Osteoblast (primary cell): ENCODE measurements around the gene LYPD1. TPM values are rescaled to one million over a fixed set of nuclear protein-coding genes. Genes with fewer than 3 reads are reported as not detected.

ENCODE experiments used
- DNase-seq: peaks from one replicate; pipeline ENCODE4 v3.0.0; 2011; ENCODE audit warnings: low spot score, mixed read lengths; ENCODE audit not compliant: insufficient read length; ENCODE audit errors: missing footprints
- H2AFZ ChIP-seq: 2 replicates; pipeline ENCODE4 v1.6.0; 2011; ENCODE audit warnings: mild to moderate bottlenecking, low read length
- H3K27ac ChIP-seq: 2 replicates; pipeline ENCODE4 v1.5.1; 2011; ENCODE audit warnings: mild to moderate bottlenecking, low read depth, low read length, moderate library complexity
- H3K27me3 ChIP-seq: 2 replicates; pipeline ENCODE4 v1.6.0; 2012; ENCODE audit warnings: mild to moderate bottlenecking, control low read depth, inconsistent platforms, low read length, moderate library complexity; ENCODE audit not compliant: insufficient read depth
- H3K36me3 ChIP-seq: 2 replicates; pipeline ENCODE4 v1.5.1; 2011; ENCODE audit warnings: mild to moderate bottlenecking, low read length, control low read depth, moderate library complexity; ENCODE audit not compliant: insufficient read depth
- H3K4me1 ChIP-seq: 2 replicates; pipeline ENCODE4 v1.5.1; 2011; ENCODE audit warnings: mild to moderate bottlenecking, low read length, control low read depth, moderate library complexity; ENCODE audit not compliant: insufficient read depth
- H3K4me2 ChIP-seq: 2 replicates; pipeline ENCODE4 v1.6.0; 2011; ENCODE audit warnings: mild to moderate bottlenecking, low read length; ENCODE audit not compliant: insufficient read depth
- H3K4me3 ChIP-seq: fragments of 200-600 bp; sonication (generic); 3 replicates; pipeline ENCODE4 v1.5.1; 2012; ENCODE audit warnings: mild to moderate bottlenecking, low read length, inconsistent platforms; ENCODE audit not compliant: insufficient read depth
- H3K79me2 ChIP-seq: 2 replicates; pipeline ENCODE4 v1.6.0; 2012; ENCODE audit warnings: mild to moderate bottlenecking, low read length, control low read depth, inconsistent platforms; ENCODE audit not compliant: insufficient read depth
- H3K9me3 ChIP-seq: 2 replicates; pipeline ENCODE4 v1.5.1; 2011; ENCODE audit warnings: low read depth, low read length, control low read depth
- H4K20me1 ChIP-seq: 2 replicates; pipeline ENCODE4 v1.6.0; 2012; ENCODE audit warnings: mild to moderate bottlenecking, low read length, control low read depth; ENCODE audit not compliant: insufficient read depth
- total RNA-seq: library from RNA; depleted of rRNA; stranded (reverse); fragments of >200 nt; gene quantifications from 2 replicates; pipeline ENCODE4 v1.2.3, GENCODE V29; 2012
- TF ChIP-seq, protein P1 (sequence below): IDR thresholded peaks from 2 replicates; pipeline ENCODE4 v1.5.1; 2011; ENCODE audit warnings: mild to moderate bottlenecking, low read depth, low read length, moderate library complexity; ENCODE audit errors: extremely low read depth

Gene LYPD1
- total RNA-seq, 1 donor = 2.5 TPM

DNA sequence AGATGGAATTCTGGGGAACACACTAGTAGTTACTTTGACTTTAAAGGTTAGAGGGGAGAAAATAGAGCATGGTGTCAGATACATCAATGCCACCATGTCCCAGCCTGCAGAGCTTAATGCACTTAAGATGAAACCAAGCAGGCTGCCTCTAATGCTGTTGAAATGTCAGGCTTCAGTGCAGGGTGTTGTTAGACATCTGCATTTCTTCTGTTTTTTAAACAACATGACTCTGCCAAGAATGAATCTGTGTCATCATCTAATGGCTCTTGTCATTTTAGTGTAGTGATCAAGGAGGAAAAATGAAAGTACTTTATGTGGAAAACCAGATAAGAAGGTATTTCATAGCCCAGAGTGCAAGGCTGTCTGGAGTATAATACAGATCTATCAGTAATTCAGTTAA lies 29.9 kb downstream of the LYPD1 start:
- TF ChIP-seq, protein P1, sequence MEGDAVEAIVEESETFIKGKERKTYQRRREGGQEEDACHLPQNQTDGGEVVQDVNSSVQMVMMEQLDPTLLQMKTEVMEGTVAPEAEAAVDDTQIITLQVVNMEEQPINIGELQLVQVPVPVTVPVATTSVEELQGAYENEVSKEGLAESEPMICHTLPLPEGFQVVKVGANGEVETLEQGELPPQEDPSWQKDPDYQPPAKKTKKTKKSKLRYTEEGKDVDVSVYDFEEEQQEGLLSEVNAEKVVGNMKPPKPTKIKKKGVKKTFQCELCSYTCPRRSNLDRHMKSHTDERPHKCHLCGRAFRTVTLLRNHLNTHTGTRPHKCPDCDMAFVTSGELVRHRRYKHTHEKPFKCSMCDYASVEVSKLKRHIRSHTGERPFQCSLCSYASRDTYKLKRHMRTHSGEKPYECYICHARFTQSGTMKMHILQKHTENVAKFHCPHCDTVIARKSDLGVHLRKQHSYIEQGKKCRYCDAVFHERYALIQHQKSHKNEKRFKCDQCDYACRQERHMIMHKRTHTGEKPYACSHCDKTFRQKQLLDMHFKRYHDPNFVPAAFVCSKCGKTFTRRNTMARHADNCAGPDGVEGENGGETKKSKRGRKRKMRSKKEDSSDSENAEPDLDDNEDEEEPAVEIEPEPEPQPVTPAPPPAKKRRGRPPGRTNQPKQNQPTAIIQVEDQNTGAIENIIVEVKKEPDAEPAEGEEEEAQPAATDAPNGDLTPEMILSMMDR = no peak
- H3K9me3 ChIP-seq = no peaks in the 10 kb centered on the region
- H3K27ac ChIP-seq = no peak overlapping the region
- DNase-seq = no peak
- H3K79me2 ChIP-seq = no peaks in the 10 kb centered on the region
- H3K4me2 ChIP-seq = no peak overlapping the region
- no peaks in the 10 kb centered on the region for H3K27me3 ChIP-seq
- no peaks in the 10 kb centered on the region for H4K20me1 ChIP-seq
- H3K36me3 ChIP-seq = no peaks in the 10 kb centered on the region
- H3K4me3 ChIP-seq = no peak overlapping the region
- no peak overlapping the region for H2AFZ ChIP-seq
- no peaks in the 10 kb centered on the region for H3K4me1 ChIP-seq

DNA sequence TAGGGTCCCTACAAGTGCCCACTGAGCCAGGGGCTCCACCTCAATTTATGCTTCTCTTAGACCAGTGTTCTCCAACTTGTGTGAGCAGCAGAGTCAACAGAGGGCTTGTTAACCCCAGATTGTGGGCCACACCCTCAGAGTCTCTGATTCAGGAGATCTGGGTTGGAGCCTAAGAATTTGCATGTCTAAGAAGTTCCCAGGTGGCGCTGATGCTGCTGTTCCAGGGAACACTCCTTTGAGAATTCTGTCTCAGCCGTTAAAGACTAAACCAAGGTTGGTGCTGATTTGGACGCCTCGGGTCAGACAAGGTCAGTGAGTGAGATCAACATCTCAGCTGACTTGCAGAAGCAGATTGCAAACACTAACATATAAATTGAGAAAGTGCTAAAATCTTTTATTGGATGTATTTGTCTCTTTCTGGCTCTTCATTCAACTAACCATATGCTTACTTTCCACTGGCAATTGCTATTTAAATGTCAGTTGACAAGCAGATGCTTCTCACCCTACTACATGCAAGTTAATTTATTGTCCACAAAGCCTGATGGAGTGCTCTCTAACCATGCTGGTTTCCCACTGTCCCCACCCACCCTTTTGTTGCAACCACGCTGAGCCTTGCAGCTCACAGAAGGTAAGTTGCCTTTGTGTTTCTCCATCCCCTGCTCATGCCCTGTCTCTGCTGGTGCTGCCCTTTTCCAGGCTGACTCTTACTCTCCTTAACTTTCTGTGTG lies 31.5 kb downstream of the LYPD1 start:
- DNase-seq = no peak
- TF ChIP-seq, protein P1 = no peak
- Histone ChIP-seq H3K4me1 (no peaks in the 10 kb centered on the region), H3K36me3 (no peaks in the 10 kb centered on the region), H3K9me3 (no peaks in the 10 kb centered on the region), H3K4me2 (no peak overlapping the region), H3K4me3 (no peak overlapping the region), H3K27ac (no peak overlapping the region), H3K79me2 (no peaks in the 10 kb centered on the region), H3K27me3 (no peaks in the 10 kb centered on the region), H2AFZ (no peak overlapping the region), H4K20me1 (no peaks in the 10 kb centered on the region)

DNA sequence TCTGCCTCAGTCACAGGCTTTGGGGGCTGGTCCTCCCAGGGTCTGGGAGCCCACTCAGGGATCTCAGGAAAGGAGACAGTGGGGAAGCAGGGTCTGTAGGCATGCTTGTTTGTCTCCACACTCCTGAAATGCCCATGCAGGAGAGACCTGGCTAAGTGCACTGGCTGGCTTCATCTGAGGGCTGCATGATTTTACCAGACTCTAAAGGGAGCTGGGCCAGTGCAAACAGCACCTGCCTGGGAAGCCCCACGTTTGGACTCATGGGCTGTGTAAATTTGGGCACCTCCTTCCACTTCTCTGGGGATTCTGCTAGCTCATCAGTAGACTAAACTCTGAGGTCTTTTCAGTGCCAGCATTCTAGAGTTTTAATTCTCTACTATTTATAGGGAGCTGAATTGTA lies 33.7 kb downstream of the LYPD1 start:
- no peak overlapping the region for H3K27ac ChIP-seq
- no peaks in the 10 kb centered on the region for H3K27me3 ChIP-seq
- H4K20me1 ChIP-seq = no peaks in the 10 kb centered on the region
- H3K4me1 ChIP-seq = peaks cover 11% of the 10 kb centered on the region
- H3K4me3 ChIP-seq = no peak overlapping the region
- H3K4me2 ChIP-seq = no peak overlapping the region
- DNase-seq = no peak
- no peaks in the 10 kb centered on the region for H3K9me3 ChIP-seq
- H2AFZ ChIP-seq = no peak overlapping the region
- H3K36me3 ChIP-seq = no peaks in the 10 kb centered on the region
- no peaks in the 10 kb centered on the region for H3K79me2 ChIP-seq
- TF ChIP-seq, protein P1 = no peak

DNA sequence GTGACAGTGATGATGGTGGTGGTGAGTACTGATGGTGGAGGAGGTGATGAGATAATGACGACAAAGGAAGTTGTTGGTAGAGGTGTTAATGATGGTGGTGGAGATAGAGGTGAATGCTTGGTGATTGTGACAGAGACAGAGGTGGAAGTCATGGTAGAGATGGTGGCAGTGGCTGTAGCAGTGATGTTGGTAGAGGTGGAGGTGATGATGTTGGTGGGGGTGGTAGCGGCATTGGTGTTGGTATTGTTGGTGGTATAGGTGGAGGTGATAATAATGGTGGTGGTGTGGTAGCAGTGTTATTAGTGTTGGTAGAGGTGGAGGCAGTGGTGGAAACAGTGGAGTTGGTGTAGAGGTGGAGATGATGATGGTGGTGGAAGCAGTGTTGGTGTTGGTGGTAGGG lies 36.4 kb downstream of the LYPD1 start:
- Histone ChIP-seq H3K79me2 (no peaks in the 10 kb centered on the region), H3K9me3 (no peaks in the 10 kb centered on the region), H3K4me2 (no peak overlapping the region), H4K20me1 (no peaks in the 10 kb centered on the region), H3K27ac (no peak overlapping the region), H2AFZ (no peak overlapping the region), H3K4me1 (peaks cover 11% of the 10 kb centered on the region), H3K27me3 (no peaks in the 10 kb centered on the region), H3K4me3 (no peak overlapping the region), H3K36me3 (no peaks in the 10 kb centered on the region)
- TF ChIP-seq, protein P1 = no peak
- no peak for DNase-seq
